IMR-90 (cell line): ENCODE data around the gene RTRAF. TPM values are rescaled to one million over a fixed set of nuclear protein-coding genes. Genes with fewer than 3 reads are reported as not detected.

ENCODE experiments used
- ATAC-seq: fragments of 200-7000 bp; cut with Tn5 transposase; 2 replicates; pipeline ENCODE4 v1.9.1; 2020; ENCODE audit warnings: low read depth, mild to moderate bottlenecking, moderate library complexity
- BruUV-seq: library from RNA; stranded (reverse); fragments of 400-500 nt; replicated peaks from 2 replicates; lab custom pipeline; 2021; lab: Mats Ljungman, UMichigan
- CTCF ChIA-PET: fragments of 300-600 bp; formaldehyde crosslinking; extraction: SDS; loops from one replicate; lab custom pipeline; 2021; ENCODE audit warnings: antibody characterized with exemption; lab: Yijun Ruan, JAX
- POLR2A ChIA-PET: fragments of 300-600 bp; sonication (Branson Sonifier 250); formaldehyde crosslinking; loops from one replicate; lab custom pipeline; 2022; ENCODE audit warnings: antibody characterized with exemption; ENCODE audit not compliant: unreplicated experiment; lab: Charles Lee
- DNase-seq: peaks from one replicate; pipeline ENCODE4 v3.0.0; 2013
- H2AFZ ChIP-seq: replicated peaks from 2 replicates; pipeline ENCODE3; 2013; ENCODE audit warnings: low read length, mild to moderate bottlenecking; ENCODE audit not compliant: poor library complexity
- H2AK5ac ChIP-seq: 2 replicates; pipeline ENCODE4 v1.6.1; 2013; ENCODE audit warnings: low read depth, low read length, inconsistent platforms
- H2AK9ac ChIP-seq: replicated peaks from 2 replicates; pipeline ENCODE3; 2013; ENCODE audit warnings: mild to moderate bottlenecking, low read depth, low read length, moderate library complexity; ENCODE audit not compliant: poor library complexity
- H2BK120ac ChIP-seq: 2 replicates; pipeline ENCODE4 v1.6.1; 2013; ENCODE audit warnings: low read depth, low read length, inconsistent platforms
- H2BK15ac ChIP-seq: 3 replicates; pipeline ENCODE4 v1.6.1; 2013; ENCODE audit warnings: low read depth, low read length, inconsistent platforms
- H2BK20ac ChIP-seq: 2 replicates; pipeline ENCODE4 v1.6.1; 2013; ENCODE audit warnings: low read depth, mild to moderate bottlenecking, inconsistent platforms, low read length, moderate library complexity
- H2BK5ac ChIP-seq: 2 replicates; pipeline ENCODE4 v1.6.1; 2013; ENCODE audit warnings: mild to moderate bottlenecking, low read depth, low read length, inconsistent platforms; ENCODE audit not compliant: poor library complexity, severe bottlenecking
- H3K14ac ChIP-seq: replicated peaks from 2 replicates; pipeline ENCODE4 v1.6.1; 2013; ENCODE audit warnings: low read depth, low read length, inconsistent platforms
- H3K18ac ChIP-seq: 2 replicates; pipeline ENCODE4 v1.6.1; 2013; ENCODE audit warnings: low read depth, low read length, control low read depth
- H3K23ac ChIP-seq: 2 replicates; pipeline ENCODE4 v1.6.1; 2013; ENCODE audit warnings: low read depth, low read length, inconsistent platforms
- H3K27ac ChIP-seq: 2 replicates; pipeline ENCODE4 v1.5.1; 2013; ENCODE audit warnings: mild to moderate bottlenecking, control low read depth, low read length; ENCODE audit not compliant: insufficient read depth
- H3K27me3 ChIP-seq: 2 replicates; pipeline ENCODE4 v1.6.1; 2013; ENCODE audit warnings: low read length; ENCODE audit not compliant: control insufficient read depth, insufficient read depth
- H3K36me3 ChIP-seq: 2 replicates; pipeline ENCODE4 v1.6.1; 2013; ENCODE audit warnings: low read length, mixed read lengths; ENCODE audit not compliant: control insufficient read depth, insufficient read depth
- H3K4ac ChIP-seq: 2 replicates; pipeline ENCODE4 v1.6.1; 2013; ENCODE audit warnings: low read depth, low read length, inconsistent platforms
- H3K4me1 ChIP-seq: 2 replicates; pipeline ENCODE4 v1.6.1; 2013; ENCODE audit warnings: low read length, mixed read lengths; ENCODE audit not compliant: control insufficient read depth, insufficient read depth
- H3K4me2 ChIP-seq: 2 replicates; pipeline ENCODE4 v1.6.1; 2013; ENCODE audit warnings: low read depth, mild to moderate bottlenecking, control low read depth, low read length, moderate library complexity
- H3K4me3 ChIP-seq: 2 replicates; pipeline ENCODE4 v1.5.1; 2013; ENCODE audit warnings: low read depth, mild to moderate bottlenecking, control low read depth, low read length, moderate library complexity; ENCODE audit not compliant: insufficient read depth
- H3K56ac ChIP-seq: 2 replicates; pipeline ENCODE4 v1.6.1; 2013; ENCODE audit warnings: low read length, inconsistent platforms; ENCODE audit not compliant: insufficient read depth; ENCODE audit errors: extremely low read depth
- H3K79me1 ChIP-seq, 2 experiments: 2 replicates each; pipeline ENCODE4 v1.6.1; 2013; ENCODE audit warnings: low read length in 2 of 2, inconsistent platforms in 1 of 2, low read depth in 1 of 2
- H3K9ac ChIP-seq: 2 replicates; pipeline ENCODE4 v1.6.1; 2013; ENCODE audit warnings: low read depth, low read length, control low read depth
- H3K9me1 ChIP-seq: 2 replicates; pipeline ENCODE4 v1.6.1; 2013; ENCODE audit warnings: low read length, inconsistent platforms; ENCODE audit not compliant: insufficient read depth
- H3K9me3 ChIP-seq: 2 replicates; pipeline ENCODE4 v1.6.1; 2013; ENCODE audit warnings: low read length; ENCODE audit not compliant: control insufficient read depth, insufficient read depth
- H4K20me1 ChIP-seq: 2 replicates; pipeline ENCODE4 v1.6.1; 2013; ENCODE audit warnings: low read length, inconsistent platforms; ENCODE audit not compliant: insufficient read depth
- H4K5ac ChIP-seq: 2 replicates; pipeline ENCODE4 v1.6.1; 2013; ENCODE audit warnings: mild to moderate bottlenecking, low read depth, low read length, control low read depth
- H4K8ac ChIP-seq, 2 experiments: 2 replicates each; pipeline ENCODE4 v1.6.1; 2013; ENCODE audit warnings: low read depth in 2 of 2, low read length in 2 of 2, control low read depth in 1 of 2, inconsistent platforms in 1 of 2
- H4K91ac ChIP-seq: 2 replicates; pipeline ENCODE4 v1.6.1; 2013; ENCODE audit warnings: low read depth, low read length, inconsistent platforms; ENCODE audit not compliant: insufficient read depth
- BHLHE40 ChIP-seq: fragments of 150-350 bp; IDR thresholded peaks from 2 replicates; pipeline ENCODE4 v1.6.1; 2016; ENCODE audit warnings: mild to moderate bottlenecking, low read depth, low read length
- CEBPB ChIP-seq: IDR thresholded peaks from 2 replicates; pipeline ENCODE4 v1.6.1; 2012; ENCODE audit warnings: low read depth, low read length, improper control_type of control experiment
- CHD1 ChIP-seq: IDR thresholded peaks from 2 replicates; pipeline ENCODE4 v1.6.1; 2012; ENCODE audit warnings: low read depth, low read length, improper control_type of control experiment
- ELK1 ChIP-seq: fragments of 150-350 bp; IDR thresholded peaks from 2 replicates; pipeline ENCODE4 v1.6.1; 2016; ENCODE audit warnings: low read depth, mild to moderate bottlenecking, low read length, moderate library complexity, borderline replicate concordance
- FOS ChIP-seq: fragments of 150-350 bp; IDR thresholded peaks from 2 replicates; pipeline ENCODE4 v1.6.1; 2016; ENCODE audit warnings: low read depth, low read length
- MAFK ChIP-seq: IDR thresholded peaks from 2 replicates; pipeline ENCODE4 v1.6.1; 2012; ENCODE audit warnings: low read depth, low read length, improper control_type of control experiment
- MXI1 ChIP-seq: IDR thresholded peaks from 2 replicates; pipeline ENCODE4 v1.6.1; 2012; ENCODE audit warnings: low read depth, mild to moderate bottlenecking, low read length, moderate library complexity, borderline replicate concordance
- NFE2L2 ChIP-seq: fragments of 150-350 bp; IDR thresholded peaks from 2 replicates; pipeline ENCODE4 v1.6.1; 2016; ENCODE audit warnings: low read depth, mild to moderate bottlenecking, low read length
- RAD21 ChIP-seq: IDR thresholded peaks from 2 replicates; pipeline ENCODE4 v1.6.1; 2012; ENCODE audit warnings: low read length, improper control_type of control experiment
- RFX5 ChIP-seq: IDR thresholded peaks from 2 replicates; pipeline ENCODE4 v1.8.0; 2012; ENCODE audit warnings: low read depth, mild to moderate bottlenecking, low read length, moderate library complexity
- USF2 ChIP-seq: fragments of 150-350 bp; IDR thresholded peaks from 2 replicates; pipeline ENCODE4 v1.6.1; 2017; ENCODE audit warnings: mild to moderate bottlenecking, antibody characterized with exemption, low read length, low read depth
- WGBS, 2 experiments: methylation state at CpG; one replicate each; pipeline versions ENCODE4 v1.1.5 to v1.1.7; 2013; ENCODE audit warnings: missing lambda C conversion rate in 2 of 2; ENCODE audit not compliant: insufficient read length in 1 of 2; ENCODE audit errors: extremely low coverage in 2 of 2; 5-methylcytosine and 5-hydroxymethylcytosine counted together
- dilution Hi-C: fragments of 300-500 bp; cut with HindIII; formaldehyde crosslinking; loops from one replicate; pipeline ENCODE4 v1.14.3; 2018; ENCODE audit warnings: low sequenced_read_pairs; ENCODE audit not compliant: unreplicated experiment
- in situ Hi-C: fragments of 300-500 bp; cut with MboI; formaldehyde crosslinking; loops from 3 replicates; pipeline ENCODE4 v1.14.3; 2019; ENCODE audit warnings: low sequenced_read_pairs, inconsistent platforms, mixed read lengths
- intact Hi-C: fragments of 100-400 bp; cut with micrococcal nuclease; formaldehyde crosslinking; loops from 2 replicates; pipeline ENCODE4 v1.10.0; 2022
- polyA plus RNA-seq, 3 experiments: library from polyadenylated mRNA; depleted of rRNA; stranded (reverse); fragments of >200 nt; gene quantifications; 2 replicates each; pipeline ENCODE4 v1.2.3, GENCODE V29; 2012; ENCODE audit warnings: low replicate concordance in 1 of 3
- total RNA-seq: library from RNA; depleted of rRNA; stranded (reverse); fragments of >200 nt; gene quantifications from 2 replicates; pipeline ENCODE4 v1.2.3, GENCODE V29; 2012
- TF ChIP-seq, protein P1 (sequence below): conservative IDR thresholded peaks from 2 replicates; pipeline ENCODE4 v1.5.1; 2012; ENCODE audit warnings: mild to moderate bottlenecking, low read depth, low read length, improper control_type of control experiment

Gene RTRAF
- total and polyA plus RNA-seq, 2 of the 4 experiments (the other 2 are of a cell fraction), result 53.2 to 102 TPM

DNA sequence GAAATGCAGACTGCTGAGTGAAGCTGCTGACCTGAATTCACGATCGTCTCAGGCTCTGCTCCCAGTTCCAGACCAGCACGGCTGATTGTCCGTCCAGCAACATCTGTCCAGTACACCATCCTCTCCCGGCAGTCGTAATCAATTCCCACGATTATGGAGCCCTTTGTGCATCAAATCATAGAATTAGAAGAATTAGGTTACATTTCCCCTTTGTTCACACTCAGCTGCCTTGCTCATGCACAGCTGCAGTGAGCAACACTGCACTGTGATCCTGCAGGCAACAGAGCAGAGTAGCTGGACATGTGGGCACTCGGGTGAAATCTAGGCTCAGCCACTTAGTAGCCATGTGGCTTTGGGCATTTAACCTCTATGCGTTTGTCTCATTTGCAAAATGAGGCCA, 22.2 kb downstream of the RTRAF start:
- no peak overlapping the region for H3K23ac ChIP-seq
- peaks cover 2% of the 10 kb centered on the region; the same call in 1 of the 2 replicates for H3K4me1 ChIP-seq
- no peak overlapping the region for H3K56ac ChIP-seq
- CTCF ChIA-PET, result no interaction called here
- BruUV-seq, result no TSS peak
- H2AK5ac ChIP-seq, result no peak overlapping the region
- DNase-seq, result no peak
- no peak overlapping the region for H2BK5ac ChIP-seq
- H3K9ac ChIP-seq, result no peak overlapping the region
- H2AFZ ChIP-seq, result no peak overlapping the region
- H3K9me3 ChIP-seq, result no peaks in the 10 kb centered on the region
- no peak overlapping the region for H4K91ac ChIP-seq
- H3K79me1 ChIP-seq, result peaks cover 29 to 62% of the 10 kb centered on the region in 2 experiments
- peaks cover 14% of the 10 kb centered on the region for H3K9me1 ChIP-seq
- no peak overlapping the region for H3K4me2 ChIP-seq
- no peak overlapping the region for H3K27ac ChIP-seq
- no peak overlapping the region for H2BK120ac ChIP-seq
- POLR2A ChIA-PET, result no interaction called here
- peaks cover 76% of the 10 kb centered on the region for H3K36me3 ChIP-seq
- H3K4ac ChIP-seq, result no peak overlapping the region
- H4K8ac ChIP-seq, result no peak overlapping the region
- no peak overlapping the region for H2BK15ac ChIP-seq
- ATAC-seq, result no peak
- no peak overlapping the region for H2AK9ac ChIP-seq
- H2BK20ac ChIP-seq, result no peak overlapping the region
- WGBS, 2 experiments, result 93% methylated on average over 4 of the region's 9 CpGs; no CpG with 5 or more reads in 1 of the 2 experiments
- H3K18ac ChIP-seq, result no peak overlapping the region
- no peak overlapping the region for H4K5ac ChIP-seq
- H3K27me3 ChIP-seq, result no peaks in the 10 kb centered on the region
- in situ Hi-C loops (loop anchor here (25.0 kb wide), 1 partner anchor 701 kb away; the partner anchor contains the start of gene PSMC6), dilution Hi-C loops (no loop called here), intact Hi-C loops (no loop called here)
- no peak overlapping the region for H3K14ac ChIP-seq
- no peaks in the 10 kb centered on the region for H4K20me1 ChIP-seq
- H3K4me3 ChIP-seq, result no peak overlapping the region
- no peak for TF ChIP-seq MXI1
- TF ChIP-seq CHD1, result no peak
- TF ChIP-seq, protein P1, sequence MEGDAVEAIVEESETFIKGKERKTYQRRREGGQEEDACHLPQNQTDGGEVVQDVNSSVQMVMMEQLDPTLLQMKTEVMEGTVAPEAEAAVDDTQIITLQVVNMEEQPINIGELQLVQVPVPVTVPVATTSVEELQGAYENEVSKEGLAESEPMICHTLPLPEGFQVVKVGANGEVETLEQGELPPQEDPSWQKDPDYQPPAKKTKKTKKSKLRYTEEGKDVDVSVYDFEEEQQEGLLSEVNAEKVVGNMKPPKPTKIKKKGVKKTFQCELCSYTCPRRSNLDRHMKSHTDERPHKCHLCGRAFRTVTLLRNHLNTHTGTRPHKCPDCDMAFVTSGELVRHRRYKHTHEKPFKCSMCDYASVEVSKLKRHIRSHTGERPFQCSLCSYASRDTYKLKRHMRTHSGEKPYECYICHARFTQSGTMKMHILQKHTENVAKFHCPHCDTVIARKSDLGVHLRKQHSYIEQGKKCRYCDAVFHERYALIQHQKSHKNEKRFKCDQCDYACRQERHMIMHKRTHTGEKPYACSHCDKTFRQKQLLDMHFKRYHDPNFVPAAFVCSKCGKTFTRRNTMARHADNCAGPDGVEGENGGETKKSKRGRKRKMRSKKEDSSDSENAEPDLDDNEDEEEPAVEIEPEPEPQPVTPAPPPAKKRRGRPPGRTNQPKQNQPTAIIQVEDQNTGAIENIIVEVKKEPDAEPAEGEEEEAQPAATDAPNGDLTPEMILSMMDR, result no peak
- no peak for TF ChIP-seq NFE2L2
- TF ChIP-seq RFX5, result no peak
- no peak for TF ChIP-seq USF2
- no peak for TF ChIP-seq RAD21
- TF ChIP-seq BHLHE40, result no peak
- TF ChIP-seq ELK1, result no peak
- TF ChIP-seq MAFK, result no peak
- no peak for TF ChIP-seq FOS
- TF ChIP-seq CEBPB, result no peak
